HCT116 (cell line): ENCODE data around the gene GDAP1L1.

Experiments used
- CBX3 ChIP-seq: IDR thresholded peaks from 2 replicates; pipeline ENCODE4 v1.6.1; 2012; ENCODE audit warnings: low read depth
- POLR2A ChIP-seq: IDR thresholded peaks from 2 replicates; pipeline ENCODE4 v1.7.0; 2011; ENCODE audit warnings: borderline replicate concordance; ENCODE audit not compliant: insufficient read depth, insufficient read length; ENCODE audit errors: extremely low read depth
- TF ChIP-seq, protein P1 (sequence below), 3 experiments: fragments of 200-600 bp in 1 of 3; sonication (generic) in 1 of 3; IDR thresholded peaks in 2 of 3; conservative IDR thresholded peaks in 1 of 3; 2 replicates each; pipeline ENCODE4 v1.5.1; 2012 to 2017; ENCODE audit warnings: low read depth in 2 of 3, low read length in 2 of 3, antibody characterized with exemption in 1 of 3, borderline replicate concordance in 1 of 3, control low read depth in 1 of 3, mild to moderate bottlenecking in 1 of 3, mixed read lengths in 1 of 3, mixed run types in 1 of 3, moderate library complexity in 1 of 3; ENCODE audit not compliant: insufficient read depth in 1 of 3

DNA sequence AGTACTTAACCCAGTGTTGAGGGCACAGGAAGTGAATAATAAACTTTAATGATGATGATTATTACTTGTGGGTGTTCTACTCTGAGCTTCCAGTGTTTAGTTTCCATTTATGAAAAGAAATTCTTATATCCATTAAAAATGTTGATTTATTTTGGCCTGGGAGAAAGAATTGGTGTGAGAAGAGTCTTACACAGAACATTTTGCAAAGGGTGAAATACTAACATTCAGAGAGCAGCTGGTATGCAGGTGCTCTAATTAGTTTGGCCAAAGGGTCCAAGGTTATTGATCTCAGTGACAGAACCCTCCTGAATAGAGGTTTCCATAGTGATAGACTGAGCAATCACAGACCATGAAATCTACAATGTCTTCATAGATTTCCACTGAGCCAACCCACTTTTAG lies 41.0 kb upstream of the GDAP1L1 start:
- TF ChIP-seq, protein P1, sequence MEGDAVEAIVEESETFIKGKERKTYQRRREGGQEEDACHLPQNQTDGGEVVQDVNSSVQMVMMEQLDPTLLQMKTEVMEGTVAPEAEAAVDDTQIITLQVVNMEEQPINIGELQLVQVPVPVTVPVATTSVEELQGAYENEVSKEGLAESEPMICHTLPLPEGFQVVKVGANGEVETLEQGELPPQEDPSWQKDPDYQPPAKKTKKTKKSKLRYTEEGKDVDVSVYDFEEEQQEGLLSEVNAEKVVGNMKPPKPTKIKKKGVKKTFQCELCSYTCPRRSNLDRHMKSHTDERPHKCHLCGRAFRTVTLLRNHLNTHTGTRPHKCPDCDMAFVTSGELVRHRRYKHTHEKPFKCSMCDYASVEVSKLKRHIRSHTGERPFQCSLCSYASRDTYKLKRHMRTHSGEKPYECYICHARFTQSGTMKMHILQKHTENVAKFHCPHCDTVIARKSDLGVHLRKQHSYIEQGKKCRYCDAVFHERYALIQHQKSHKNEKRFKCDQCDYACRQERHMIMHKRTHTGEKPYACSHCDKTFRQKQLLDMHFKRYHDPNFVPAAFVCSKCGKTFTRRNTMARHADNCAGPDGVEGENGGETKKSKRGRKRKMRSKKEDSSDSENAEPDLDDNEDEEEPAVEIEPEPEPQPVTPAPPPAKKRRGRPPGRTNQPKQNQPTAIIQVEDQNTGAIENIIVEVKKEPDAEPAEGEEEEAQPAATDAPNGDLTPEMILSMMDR (IDR thresholded peaks at IDR 0.05 in 2 of 3, conservative IDR thresholded peaks at IDR 0.05 in 1 of 3; ENCODE audit: borderline replicate concordance in 1 of 3, insufficient read depth in 1 of 3, low read depth in 2 of 3, low read length in 2 of 3): no peak
- TF ChIP-seq CBX3 (no peak), POLR2A (no peak)
